ENCODE results near the gene FAM229B.

The FAM229B gene

GRCh38 chr6:112130878-112131277, 43.5 kb downstream of the FAM229B start:
- no peak for TF ChIP-seq CTCF (IDR thresholded peaks at IDR 0.05)

- TF ChIP-seq CTCF (IDR thresholded peaks at IDR 0.05), result no peak
Observed at GRCh38 chr6:112139052-112139451, 51.7 kb downstream of the FAM229B start.

- TF ChIP-seq CTCF (IDR thresholded peaks at IDR 0.05), result no peak
Observed at GRCh38 chr6:112141707-112142106, 54.3 kb downstream of the FAM229B start.

GRCh38 chr6:112144145-112144926, 56.9 kb downstream of the FAM229B start:
- TF ChIP-seq CTCF (IDR thresholded peaks at IDR 0.05), result no peak

GRCh38 chr6:112145080-112145573, 57.7 kb downstream of the FAM229B start:
- TF ChIP-seq CTCF (IDR thresholded peaks at IDR 0.05), result no peak

- no peak for TF ChIP-seq CTCF (IDR thresholded peaks at IDR 0.05)
Observed at GRCh38 chr6:112148103-112148502, 60.7 kb downstream of the FAM229B start.

GRCh38 chr6:112149236-112149635, 61.8 kb downstream of the FAM229B start:
- TF ChIP-seq CTCF (IDR thresholded peaks at IDR 0.05), result no peak
